Body of pancreas (tissue), 4 donors: Measurements from ENCODE around the gene ACOT9.

ENCODE experiments used
- POLR2A ChIP-seq, 3 donors: fragments of 450-650 bp; IDR thresholded peaks; one replicate each; pipeline ENCODE4 v1.6.1; 2016; ENCODE audit warnings: antibody characterized with exemption in 3 of 3, mild to moderate bottlenecking in 2 of 3
- TF ChIP-seq, protein P1 (sequence below), 7 experiments: fragments of 450-650 bp in 4 of 7; fragments of 200-600 bp in 3 of 7; sonication (generic) in 3 of 7; IDR thresholded peaks; one replicate each; pipeline ENCODE4 v1.5.1; 2016 to 2019; ENCODE audit warnings: antibody characterized with exemption in 7 of 7

DNA sequence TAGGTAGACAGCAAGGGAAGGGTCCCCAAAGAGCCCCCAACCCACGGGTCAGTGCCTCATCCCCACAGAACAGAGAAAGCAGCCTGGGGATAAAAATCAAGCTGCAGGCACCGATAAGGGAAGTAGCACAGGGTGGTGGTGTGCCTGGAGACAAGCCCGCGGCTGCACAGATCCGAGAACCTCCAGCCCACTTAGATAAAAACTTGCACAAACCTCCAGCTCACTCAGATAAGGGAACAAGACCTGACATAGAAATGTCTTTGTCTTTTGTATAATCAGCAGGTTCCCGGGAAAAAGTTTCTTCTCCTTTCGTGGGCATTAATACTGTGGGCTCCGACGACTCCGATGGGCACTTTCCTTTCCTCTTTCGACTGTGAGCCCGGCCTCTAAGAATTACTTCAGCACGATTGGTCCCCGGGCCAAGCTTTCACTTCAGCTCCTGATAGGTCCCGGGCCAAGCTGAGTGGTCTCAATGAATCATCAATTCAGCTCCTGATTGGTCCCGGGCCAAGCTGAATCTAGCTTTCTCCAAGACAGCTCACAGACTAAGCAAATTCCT lies 43.4 kb downstream of the ACOT9 start:
- TF ChIP-seq, protein P1, sequence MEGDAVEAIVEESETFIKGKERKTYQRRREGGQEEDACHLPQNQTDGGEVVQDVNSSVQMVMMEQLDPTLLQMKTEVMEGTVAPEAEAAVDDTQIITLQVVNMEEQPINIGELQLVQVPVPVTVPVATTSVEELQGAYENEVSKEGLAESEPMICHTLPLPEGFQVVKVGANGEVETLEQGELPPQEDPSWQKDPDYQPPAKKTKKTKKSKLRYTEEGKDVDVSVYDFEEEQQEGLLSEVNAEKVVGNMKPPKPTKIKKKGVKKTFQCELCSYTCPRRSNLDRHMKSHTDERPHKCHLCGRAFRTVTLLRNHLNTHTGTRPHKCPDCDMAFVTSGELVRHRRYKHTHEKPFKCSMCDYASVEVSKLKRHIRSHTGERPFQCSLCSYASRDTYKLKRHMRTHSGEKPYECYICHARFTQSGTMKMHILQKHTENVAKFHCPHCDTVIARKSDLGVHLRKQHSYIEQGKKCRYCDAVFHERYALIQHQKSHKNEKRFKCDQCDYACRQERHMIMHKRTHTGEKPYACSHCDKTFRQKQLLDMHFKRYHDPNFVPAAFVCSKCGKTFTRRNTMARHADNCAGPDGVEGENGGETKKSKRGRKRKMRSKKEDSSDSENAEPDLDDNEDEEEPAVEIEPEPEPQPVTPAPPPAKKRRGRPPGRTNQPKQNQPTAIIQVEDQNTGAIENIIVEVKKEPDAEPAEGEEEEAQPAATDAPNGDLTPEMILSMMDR (IDR thresholded peaks at IDR 0.05) = no peak
- TF ChIP-seq POLR2A (IDR thresholded peaks at IDR 0.05) = no peak
